A673 (cell line): ENCODE measurements around the gene NBAS.
"Not testable (repeated sequence)": the region's sequence is repeated elsewhere in the genome, so short reads cannot be mapped to it uniquely, and the experiment has no call there.

Source experiments
- CTCF ChIP-seq: fragments of 300-800, 200-600 bp; sonication (generic); conservative IDR thresholded peaks from 2 replicates; pipeline ENCODE4 v1.5.1; 2017; ENCODE audit warnings: low read depth, mild to moderate bottlenecking, antibody characterized with exemption, low read length, moderate library complexity, mixed read lengths
- EZH2 ChIP-seq: fragments of 200-600 bp; sonication (generic); IDR thresholded peaks from 2 replicates; pipeline ENCODE4 v1.6.1; 2017; ENCODE audit warnings: borderline replicate concordance, low read depth, mild to moderate bottlenecking, mixed read lengths, antibody characterized with exemption, low read length; ENCODE audit not compliant: poor library complexity, severe bottlenecking

- TF ChIP-seq CTCF, EZH2: not testable (repeated sequence)
These were observed 61.9 kb downstream of the NBAS start for GRCh38 chr2:15499251-15499650.
